Epidermal melanocyte (primary cell): Measurements from ENCODE around the gene RNH1.

ENCODE experiments used
- DNase-seq: peaks from one replicate; pipeline ENCODE4 v3.0.0; 2011; ENCODE audit warnings: low spot score; ENCODE audit not compliant: insufficient read length

Gene RNH1

DNA sequence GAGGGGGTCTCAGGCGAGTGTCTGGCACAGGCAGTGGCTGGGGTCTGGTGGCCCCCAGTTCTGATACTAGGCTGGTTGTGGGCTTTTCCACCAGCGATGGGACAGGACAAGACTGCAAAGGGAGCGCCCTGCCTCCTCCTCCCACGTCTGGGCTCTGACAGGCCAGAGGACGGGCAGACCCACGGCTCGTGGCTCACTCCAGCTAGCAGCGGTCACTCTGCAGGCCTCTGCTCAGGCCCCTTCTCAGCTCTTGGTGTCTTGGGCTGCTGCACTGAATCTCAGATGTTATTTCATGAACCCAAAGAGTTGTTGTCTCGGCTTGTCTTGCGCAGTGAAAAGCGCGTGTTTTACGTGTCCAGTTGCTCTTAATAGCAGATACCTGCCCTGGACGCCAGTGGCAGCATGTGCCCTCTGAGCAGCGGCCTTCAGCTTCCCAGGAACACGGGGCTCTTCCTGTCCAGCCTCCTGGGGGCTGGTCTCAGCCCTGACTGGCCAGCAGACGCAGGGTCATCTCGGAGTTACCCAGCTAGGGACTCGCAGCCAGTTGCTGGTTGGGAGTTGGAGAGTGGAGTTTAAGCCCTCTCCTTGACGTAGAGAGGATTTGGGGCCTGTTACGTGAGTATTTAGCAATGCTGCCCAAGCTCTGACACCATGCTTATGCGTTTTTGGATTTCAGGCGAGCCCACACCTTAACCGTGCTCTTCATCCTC is 47.4 kb downstream of the RNH1 start:
- no peak for DNase-seq

GRCh38 chr11:457111-457760 is 49.8 kb downstream of the RNH1 start:
- DNase-seq: no peak

- no peak for DNase-seq
Measured at GRCh38 chr11:456533-456932, 50.5 kb downstream of the RNH1 start.

GRCh38 chr11:455566-456147 is 51.4 kb downstream of the RNH1 start:
- DNase-seq: no peak

GRCh38 chr11:454801-455565 is 52.1 kb downstream of the RNH1 start:
- DNase-seq: no peak

- DNase-seq: no peak
Measured at GRCh38 chr11:454043-454442, 53.0 kb downstream of the RNH1 start.

DNA sequence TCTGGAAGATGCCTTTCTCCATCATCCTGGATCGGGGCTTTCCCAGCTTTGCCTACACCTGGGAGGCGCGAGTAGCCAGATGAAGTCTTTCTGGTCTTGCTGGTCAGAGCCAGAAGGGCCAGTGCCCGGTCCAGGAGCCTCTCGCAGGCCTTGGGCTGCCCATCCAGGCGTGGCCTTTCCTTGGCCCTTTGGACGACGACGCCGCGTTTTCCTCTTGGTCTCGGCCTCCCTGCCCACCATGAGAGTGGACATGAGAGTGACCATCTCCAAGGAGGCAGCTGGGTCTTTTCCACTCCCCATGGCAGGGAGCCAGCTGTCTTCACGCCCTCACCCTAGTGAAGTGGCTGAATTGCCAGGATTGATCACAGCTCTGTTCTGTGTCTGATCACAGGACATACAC is 53.5 kb downstream of the RNH1 start:
- DNase-seq: no peak

GRCh38 chr11:452916-453527 is 54.0 kb downstream of the RNH1 start:
- DNase-seq: no peak

GRCh38 chr11:452203-452744 is 54.8 kb downstream of the RNH1 start:
- no peak for DNase-seq

DNA sequence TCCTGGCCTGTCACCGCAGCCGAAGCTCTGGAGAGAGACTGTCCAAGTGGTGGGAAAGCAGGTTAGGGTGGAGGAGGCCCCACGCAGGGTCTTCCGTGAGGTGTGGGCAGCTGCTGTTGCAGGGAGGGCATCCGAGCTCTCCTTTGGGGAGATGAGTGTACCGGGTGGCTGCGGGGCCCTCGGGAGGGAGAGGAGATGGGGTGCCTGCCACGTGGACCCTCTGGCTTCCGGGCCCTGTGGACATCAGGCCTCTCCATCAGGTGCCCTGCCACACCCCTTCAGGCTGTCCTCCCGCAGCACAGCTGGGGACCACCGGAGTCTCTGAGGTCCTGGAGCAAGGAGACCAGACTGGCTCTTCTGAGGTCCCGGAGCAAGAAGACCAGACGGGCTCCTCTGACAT is 55.3 kb downstream of the RNH1 start:
- DNase-seq: no peak

DNA sequence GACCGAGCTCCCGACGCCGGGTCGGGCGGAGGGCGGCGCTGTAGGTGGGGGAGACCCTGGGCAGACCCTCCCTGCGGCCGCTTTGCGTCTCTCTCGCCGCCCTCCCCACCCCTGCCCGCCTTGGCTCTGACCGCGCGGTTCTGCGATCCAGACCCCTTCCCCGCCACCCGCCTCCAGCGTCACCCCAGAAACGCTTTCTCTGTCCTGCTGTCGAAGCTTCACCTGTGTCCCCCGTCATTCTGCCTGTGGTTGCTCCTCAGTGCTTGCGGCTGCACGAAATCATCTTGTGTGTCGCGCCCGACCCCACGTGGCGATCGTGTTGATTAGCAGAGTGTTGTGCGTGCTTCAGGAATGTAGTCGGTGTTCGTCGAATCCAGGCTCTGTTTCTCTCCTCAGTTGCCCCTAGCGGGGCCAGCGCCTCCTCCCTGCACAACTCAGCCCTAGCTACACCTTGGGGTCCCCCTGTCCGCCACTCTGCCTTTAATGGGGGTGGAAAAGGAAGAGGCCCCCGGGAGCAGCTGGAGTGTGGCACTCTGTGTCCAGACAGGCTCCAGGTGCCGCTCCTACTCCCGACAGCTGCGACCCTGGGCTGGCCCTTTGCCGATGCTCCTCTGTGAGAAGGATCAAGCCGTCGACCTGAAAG is 56.1 kb downstream of the RNH1 start:
- DNase-seq: peak; percentile 64

- DNase-seq: peak; percentile 90
Measured at GRCh38 chr11:449889-450808, 56.9 kb downstream of the RNH1 start, which contains the start of gene PTDSS2. PTDSS2 (plus strand) TSS chr11:450279; CDS start chr11:450456, 177 bp downstream.

DNA sequence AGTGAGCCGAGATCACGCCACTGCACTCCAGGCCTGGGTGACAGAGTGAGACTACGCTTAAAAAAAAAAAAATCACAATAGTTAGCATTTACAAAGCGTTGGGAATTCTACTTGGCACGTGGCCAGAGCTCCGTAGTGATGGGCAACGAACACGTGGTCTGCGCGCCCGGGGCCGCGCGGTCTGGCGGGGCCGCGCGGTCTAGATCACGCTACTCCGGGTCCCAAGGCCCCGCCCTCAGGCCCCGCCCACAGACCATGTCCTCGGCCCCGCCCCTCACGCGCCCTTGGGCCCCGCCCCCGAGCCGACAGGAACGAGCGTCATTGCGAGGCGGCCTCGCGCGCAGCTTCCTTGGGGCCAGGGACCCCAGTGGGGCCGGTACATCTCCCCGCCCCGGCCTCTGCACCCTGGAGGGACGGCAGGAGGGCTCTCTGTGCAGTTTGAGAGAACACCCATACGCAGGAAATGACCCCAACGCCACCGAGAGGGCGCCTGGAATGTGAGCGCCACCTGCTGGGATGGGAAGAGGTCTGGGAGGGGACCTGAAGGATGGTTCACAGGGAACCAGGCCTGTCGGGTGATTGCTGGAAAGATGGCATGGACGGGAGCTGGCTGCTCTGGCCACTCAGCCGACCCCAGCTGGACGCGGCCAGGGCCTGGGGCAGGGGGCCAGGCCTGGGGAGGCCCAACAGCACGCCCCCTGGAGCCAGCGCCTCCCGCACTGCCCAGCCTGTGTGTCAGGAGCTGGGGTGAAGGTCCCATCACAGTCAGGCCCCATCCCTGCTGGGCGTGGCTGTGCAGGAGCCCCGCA is 58.9 kb downstream of the RNH1 start:
- peak; percentile 91 for DNase-seq

GRCh38 chr11:446891-447290 is 60.2 kb downstream of the RNH1 start:
- DNase-seq: no peak

GRCh38 chr11:445765-446588 is 61.1 kb downstream of the RNH1 start:
- DNase-seq: no peak
